ENCODE measurements around the gene E2F4. TPM values are rescaled to one million over a fixed set of nuclear protein-coding genes. Genes with fewer than 3 reads are reported as not detected.
A peak's percentile ranks its signal among the peaks of the same experiment; 100 is the strongest.

The E2F4 gene, protein sequence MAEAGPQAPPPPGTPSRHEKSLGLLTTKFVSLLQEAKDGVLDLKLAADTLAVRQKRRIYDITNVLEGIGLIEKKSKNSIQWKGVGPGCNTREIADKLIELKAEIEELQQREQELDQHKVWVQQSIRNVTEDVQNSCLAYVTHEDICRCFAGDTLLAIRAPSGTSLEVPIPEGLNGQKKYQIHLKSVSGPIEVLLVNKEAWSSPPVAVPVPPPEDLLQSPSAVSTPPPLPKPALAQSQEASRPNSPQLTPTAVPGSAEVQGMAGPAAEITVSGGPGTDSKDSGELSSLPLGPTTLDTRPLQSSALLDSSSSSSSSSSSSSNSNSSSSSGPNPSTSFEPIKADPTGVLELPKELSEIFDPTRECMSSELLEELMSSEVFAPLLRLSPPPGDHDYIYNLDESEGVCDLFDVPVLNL
- 67.9 and 75.9 TPM in 2 replicates for total RNA-seq (2014; rRNA removed; shearing (Covaris generic))

DNA sequence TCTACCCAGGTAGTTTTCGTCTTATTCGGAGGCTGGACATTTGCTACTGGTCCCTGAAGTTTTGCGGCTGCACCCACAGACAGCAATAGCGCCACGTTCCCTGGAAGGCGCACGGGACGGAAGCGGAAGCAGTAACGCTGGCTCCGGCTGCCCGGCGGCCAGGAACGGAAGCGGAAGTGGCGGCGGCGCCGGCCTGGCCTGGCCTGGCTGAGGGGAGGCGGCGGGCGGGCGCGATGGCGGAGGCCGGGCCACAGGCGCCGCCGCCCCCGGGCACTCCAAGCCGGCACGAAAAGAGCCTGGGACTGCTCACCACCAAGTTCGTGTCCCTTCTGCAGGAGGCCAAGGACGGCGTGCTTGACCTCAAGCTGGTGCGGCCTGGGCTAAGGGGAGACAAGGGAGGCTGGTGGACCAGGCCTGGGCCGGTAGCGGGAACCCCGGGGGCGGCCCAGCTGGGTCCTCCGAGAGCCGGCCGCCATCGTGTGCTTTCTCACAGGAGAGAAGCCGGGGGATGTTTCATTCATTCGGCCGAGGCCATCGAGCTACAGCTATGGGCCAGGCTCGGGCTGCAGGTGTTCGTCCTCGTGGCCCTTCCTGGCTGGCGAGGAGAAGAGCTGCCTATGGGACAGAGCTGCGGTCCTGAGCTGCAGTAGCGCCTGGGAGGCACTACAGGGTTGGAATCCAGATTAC, at the start of gene E2F4:
TSS of gene E2F4 (plus strand) at position 161 of the 687 bp plus-strand sequence. CDS start at position 234, 73 bp downstream.
- DNase-seq (ENCODE audit: low read depth), result peak; percentile 91

DNA sequence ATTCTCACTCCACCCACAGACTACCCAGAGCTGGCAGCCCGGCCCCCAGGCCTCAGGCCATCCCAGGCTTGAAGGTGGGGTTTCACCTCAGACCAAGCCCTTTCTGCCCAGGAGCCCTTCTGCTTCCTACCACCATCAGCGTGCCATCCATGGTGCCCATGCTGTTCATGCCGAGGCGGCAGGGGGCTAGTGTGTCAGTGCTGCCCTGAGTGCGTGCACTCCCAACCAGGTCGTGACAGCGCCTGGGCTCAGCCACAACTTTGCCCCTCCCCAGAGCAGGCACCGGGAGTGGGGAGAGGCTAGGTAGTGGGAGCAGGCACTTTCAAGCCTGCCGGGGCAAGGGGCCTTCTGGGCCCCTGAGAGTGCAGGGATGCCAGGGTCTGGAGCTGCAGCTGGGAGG, 49.6 kb upstream of the E2F4 start:
- DNase-seq (ENCODE audit: low read depth), result no peak

DNA sequence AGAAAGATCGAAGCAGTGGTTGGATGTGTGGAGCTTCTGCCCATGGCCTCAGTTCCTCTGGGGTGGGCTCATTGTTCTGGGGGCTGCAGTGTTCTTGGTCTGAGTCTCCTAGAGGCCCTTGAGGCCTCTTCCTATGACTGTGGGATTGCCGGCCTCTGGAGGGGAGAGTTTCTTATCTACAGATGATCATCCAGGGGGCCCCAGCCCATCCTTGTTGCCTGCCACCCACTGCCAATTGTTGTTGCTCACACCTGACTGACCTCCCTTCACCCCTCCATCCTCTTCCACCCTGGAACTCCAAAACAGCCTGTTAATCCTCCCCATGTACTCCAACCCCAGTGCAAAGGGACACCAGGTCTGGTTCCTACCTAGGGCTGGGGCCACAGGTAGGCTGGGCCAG, 47.0 kb upstream of the E2F4 start:
- DNase-seq (ENCODE audit: low read depth), result no peak

DNA sequence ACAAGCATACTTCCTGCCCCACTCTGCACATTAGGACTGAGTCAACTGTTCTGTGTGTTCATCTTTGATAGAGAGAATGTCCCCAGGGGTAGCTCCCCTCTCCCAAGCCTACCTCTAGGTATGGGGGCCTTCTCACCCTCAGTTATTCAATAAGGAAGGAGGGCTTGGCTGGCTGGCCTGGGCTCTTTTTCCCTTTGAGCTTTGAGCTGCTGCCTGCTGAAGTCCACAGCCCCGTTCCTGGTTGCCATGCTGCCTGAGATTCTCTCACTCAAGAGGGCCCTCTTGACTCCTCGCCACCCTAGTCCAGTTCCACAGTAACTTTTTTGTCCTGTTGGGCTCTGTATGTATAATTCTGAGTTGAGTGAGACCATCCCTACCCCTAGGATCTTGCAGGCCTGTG, 46.2 kb upstream of the E2F4 start:
- DNase-seq (ENCODE audit: low read depth), result no peak

DNA sequence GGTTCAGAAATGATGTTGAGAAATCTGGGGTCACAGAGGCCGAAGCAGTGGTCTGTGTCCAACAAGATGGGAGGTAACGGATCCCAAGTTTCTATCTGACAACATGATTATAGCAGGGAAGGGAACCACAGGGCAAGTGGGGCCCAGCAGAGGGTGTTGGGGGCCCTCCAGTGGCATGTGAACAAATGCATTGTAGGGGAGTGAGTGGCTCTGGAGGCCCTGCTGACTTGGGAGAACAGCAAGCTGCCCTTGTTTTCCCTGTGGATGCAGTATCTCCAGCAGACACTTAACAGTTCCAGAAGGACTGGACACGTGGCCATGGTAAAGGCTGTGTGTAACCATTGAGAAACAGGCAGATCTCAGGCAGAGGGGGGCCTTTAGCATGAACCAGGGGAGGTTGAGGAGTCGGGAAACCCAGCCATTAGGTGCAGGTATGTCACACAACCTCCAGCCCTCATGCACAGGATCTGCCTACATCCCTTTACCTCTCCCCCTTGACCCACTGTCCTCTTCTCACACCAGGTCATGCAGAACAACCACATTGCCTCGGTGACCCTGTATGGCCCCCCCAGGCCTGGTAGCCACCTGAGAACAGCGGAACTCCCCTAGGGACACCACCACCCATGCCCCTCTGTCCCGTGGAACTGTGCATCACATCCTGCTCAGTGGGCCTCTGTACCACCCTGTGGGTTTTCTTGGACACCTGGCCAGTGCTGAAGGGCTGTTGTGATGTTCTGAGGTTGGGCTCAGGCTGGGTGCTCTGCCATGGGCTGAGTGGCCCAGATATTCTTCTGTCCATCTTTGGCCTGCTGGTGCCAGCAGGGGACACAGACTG, 45.2 kb upstream of the E2F4 start:
- no peak for DNase-seq (ENCODE audit: low read depth)

DNA sequence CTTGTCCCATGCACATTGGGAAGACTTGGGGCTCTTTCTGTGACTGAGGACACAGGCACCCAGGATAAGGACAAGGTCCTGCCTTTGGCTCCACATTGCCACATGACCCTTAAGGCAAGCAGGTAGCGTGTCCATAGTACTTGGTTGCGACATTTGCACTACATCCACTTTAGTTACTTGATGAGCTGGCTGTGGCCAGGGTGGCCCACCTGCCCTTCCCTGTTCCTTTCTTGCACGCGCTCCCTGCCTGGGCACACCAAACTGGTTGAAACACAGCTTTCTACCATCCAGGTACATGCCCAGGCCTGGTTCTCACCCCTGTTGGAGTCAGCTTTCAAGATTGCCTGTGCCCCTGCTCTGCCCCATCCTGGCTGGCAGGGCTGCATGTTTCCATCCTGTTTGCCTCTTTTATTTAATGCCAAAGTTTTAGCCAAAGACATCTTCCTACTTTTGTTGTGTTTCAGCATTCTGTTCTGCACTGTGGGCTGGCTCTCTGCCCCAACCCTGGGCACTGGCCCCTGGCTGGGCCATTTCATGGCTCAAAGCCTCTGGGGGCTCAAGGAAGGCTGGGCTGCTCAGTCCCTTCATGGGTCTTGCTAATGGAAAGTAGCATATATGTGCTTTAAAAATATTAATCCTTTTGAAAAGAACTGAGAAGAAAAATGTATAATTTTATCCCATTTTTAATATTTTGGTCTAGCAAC, 44.4 kb upstream of the E2F4 start:
- no peak for DNase-seq (ENCODE audit: low read depth)

DNA sequence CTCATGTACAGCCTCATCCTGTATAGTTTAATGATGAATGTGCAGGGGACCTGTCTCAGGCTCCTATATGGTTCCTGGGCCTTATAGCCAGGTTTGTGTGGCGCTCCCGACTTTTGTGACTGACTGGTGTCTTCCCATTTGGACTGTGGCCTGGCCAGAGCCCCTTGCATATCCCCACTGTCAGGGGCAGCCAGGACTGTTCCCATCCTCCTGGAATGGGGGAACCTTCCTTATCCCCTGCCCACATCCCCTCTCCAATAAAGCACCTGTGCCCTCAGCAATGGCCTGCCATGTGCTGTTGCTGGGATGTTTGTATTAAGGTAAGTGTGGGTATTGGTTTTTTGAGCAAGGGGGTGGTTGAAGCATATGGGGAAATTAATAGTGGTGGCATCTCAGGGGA, 43.7 kb upstream of the E2F4 start:
- DNase-seq (ENCODE audit: low read depth), result no peak

DNA sequence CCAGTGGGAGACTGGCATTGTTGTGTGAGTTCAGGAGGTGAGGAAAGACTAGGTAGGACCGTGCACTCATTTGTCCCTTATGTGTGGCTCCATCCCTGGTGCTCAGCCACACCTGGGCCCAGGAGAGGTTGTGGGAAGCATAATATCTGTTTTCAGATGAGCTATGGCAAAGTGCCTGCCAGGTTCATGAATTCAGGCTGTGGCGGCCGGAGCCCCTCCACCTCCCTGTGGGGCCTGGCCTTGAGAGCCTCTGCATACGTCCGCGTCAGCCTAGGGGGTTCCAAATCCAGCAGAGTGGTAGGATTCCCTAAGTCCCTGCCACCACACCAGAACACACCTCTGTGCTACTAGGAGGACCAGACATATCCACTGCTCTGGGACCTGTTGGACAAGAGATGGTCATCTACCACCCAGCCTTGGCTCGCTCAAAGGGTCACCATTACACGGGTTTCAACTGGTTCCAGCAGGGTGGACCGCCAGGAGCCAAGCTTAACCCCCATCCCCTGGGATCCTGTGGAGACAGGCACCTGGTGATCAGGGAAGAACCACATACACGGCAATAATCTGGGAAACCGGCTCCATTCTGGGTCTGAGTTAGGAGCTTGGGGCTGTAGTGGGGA, 43.2 kb upstream of the E2F4 start:
- DNase-seq (ENCODE audit: low read depth), result no peak

DNA sequence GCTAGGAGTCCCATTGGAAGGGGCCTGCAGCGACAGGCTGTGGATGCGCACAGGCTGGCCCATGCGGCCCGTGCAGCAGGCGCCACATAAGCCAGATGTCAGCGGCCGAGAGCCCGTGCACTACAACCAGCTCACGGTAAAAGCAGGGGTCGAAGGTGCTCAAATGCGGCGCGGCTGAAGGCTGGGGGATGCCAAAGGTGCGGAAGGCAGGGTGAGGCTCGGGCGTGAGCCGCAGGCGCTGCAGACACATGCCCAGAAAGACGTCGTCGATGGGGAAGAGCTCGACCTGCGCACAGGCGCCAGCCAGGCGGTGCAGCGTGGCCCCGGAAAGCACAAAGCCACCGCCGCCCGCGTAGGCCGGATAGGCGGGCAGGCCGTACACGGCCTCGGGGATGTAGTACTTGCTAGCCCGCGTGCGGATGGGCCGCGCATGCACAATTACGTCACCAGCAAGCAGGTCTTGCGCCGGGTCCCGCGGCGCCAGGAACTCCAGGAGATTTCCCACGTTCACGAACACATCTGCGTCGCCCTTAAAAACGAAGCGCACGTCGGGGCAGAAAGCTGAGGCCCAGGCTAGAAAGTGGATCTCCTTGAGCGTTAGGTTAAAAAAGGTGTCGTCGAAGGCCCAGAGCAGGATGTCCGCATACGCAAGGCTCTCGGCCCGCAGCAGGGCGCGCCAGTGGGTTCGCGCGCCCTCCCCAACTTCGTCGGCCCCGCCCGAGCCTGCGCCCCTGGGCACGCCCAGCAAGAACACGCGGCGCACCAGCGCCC, 42.5 kb upstream of the E2F4 start:
- no peak for DNase-seq (ENCODE audit: low read depth)

DNA sequence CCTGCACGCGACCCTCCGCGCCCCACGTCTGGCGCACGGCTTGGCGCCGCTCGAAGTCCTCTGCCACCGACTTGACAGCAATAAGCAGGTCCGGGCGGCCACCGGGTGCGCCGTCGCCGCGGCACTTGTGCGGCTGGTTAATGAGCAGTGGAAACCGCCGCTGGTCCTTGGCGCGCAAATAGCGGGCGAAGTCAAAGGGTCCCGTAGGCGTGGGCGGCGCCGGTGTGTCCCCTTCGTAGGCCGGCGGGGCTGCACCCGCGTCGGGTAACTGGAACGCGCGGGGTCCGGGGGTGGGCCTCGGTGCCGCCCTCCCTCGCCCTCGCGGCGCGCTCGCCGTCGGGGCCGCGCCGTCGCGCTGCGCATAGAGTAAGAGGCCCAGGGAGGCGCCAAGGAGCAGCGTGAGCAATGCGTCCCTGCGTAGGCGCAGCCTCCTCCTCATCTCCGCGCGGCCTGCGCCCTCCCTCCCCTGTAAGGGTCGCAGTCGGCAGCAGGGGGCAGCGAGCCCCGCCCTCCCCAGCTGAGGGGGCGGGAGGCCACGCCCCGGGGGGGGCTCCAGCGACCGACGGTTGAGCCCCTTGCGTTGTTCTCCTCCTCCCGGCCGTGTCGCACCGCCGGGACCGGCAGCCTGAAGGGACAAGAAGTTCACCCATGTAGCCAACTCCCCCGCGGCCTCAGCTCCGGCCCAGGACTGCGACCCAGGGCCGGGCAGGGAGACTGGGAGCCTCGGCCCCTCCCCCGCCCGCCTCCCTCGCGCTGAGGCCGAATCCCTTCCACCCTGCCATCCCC, 41.7 kb upstream of the E2F4 start:
- peak; percentile 62 for DNase-seq (ENCODE audit: low read depth)

DNA sequence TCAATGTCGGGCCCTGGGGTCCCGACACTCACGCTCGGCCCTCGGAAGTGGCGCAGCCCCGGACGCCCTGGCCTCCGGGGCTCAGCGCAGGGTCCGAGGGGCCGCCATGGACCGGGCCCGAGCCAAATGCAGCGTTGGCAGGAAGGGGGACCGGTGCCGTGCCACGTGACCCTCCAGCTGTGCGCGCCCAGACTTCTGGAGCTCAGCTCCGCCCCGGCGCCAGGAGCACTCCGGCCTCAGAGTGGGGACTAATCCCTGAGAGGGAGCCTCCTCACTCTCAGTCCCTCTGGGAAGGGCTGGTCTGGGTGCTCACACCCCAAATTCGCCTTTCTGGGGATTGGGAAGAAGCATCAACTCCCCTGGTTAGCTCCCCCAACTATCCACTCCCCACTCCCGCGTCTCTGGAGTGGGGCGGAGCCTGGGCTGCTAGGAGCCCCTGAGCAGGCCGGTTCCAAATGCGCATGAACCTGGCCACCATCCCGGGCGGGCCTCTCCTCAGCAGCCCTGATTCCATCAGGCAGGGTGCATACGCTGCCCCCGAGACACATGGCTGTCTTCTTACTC, 41.0 kb upstream of the E2F4 start, which contains the start of gene B3GNT9:
TSS of gene B3GNT9 (minus strand) at position 166 of the 564 bp plus-strand sequence. CDS start 513 bp downstream, outside the sequence.
- DNase-seq (ENCODE audit: low read depth), result peak; percentile 74

DNA sequence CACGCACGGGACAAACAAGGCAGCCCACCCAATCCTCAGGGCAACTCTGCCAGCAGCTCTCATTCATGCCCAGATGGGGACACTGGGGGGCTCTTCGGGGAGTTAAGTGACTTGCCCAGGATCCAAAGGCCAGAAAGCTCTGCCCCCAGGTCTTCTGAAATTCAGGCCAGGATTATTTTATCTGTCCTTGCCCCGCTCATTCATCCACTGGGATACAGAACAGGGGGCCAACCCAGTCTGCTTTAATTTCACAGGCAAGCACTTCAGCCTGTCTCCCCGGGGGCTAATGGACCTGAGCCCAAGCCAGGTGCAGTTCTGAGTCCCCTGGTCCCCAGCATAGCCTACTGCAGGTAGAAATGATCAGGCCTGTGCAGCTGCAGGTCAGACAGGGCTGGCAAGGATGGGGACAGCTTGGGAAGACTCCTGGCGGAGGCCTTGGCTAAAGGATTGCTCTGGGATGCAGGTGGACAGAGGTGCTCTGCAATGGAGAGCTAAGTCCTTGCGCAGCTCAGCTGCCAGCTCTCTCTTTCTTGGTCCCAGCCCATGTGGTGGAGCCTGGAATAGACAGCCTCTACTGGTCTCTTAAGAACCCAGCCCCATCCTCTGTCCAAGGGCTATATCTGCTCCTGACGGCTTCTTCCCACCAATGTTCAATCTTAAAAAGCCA, 40.4 kb upstream of the E2F4 start:
- DNase-seq (ENCODE audit: low read depth), result no peak

DNA sequence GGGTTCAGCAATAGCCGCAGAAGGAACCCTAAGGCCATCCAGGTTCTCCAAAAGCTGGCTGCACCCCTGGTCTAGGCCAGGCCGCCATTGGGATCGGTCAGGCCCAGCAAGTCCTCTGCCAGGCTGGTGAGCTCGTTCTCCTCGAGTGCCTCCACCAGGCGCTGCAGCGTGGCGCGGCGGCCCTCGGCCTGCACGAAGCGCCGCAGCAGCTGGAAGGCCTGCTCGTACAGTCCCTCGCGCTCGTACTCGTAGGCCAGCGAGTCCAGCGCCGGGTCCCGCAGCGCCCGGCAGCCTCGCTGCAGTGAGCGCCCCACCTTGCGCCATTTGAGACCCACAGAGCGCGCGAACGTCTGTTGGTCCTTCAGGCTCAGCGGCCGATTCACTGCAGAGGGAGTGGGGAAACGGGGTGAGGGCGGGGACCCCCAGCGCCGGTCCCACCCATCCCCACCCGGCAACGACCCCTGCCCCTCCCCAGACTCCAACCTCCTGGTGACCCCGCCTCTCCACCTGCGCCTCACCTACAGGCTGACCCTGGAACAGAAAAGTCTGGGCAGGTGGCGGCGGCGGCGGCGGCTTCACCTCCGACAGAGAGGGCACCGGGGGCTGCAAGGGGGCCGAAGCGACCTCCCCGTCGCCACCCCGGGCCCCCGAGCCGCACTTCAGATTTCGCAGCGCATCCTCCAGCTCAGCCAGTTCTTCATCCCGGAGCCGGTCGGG, 37.2 kb upstream of the E2F4 start:
- DNase-seq (ENCODE audit: low read depth), result no peak

DNA sequence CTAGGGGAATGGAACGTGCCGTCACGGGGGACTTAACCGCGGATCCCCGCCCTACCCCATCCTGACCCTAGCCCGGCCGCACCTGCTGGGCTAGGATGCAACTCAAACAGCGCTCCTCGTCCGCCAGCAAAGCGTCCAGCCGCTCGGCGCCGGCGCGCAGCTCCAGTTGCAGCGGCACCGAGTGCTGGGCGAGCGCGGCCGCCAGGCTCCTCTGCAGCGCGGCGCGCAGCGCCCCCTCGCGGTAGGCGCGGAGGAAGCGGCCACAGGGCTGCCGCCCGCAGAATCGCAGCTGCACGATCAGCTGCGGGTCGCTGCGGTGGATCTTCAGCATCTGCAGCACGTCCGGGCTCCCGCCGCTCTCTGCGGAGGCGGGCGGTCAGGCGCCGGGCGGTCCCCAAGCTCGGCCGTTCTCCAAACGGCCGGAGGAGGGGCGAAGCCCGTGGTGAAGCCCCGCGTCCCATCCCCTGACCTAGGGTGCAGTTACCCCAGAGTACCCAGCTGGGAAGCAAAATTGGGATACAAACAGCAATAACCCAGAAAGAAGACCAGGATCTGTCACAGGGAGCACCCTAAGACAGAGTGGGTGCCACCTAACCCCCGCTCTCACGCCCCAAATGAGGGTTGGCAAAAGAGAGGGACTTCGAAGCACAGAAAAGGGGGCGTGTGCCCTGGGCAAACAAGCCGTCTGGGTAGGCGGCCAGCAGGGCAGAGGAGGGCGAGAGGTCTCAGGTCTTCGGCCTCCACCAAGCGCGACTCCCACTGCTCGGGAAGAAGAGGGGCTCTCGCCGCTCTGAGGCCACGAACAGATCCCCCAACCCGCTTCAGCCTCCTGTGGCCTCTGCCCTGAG, 36.4 kb upstream of the E2F4 start:
- DNase-seq (ENCODE audit: low read depth), result peak; percentile 56

DNA sequence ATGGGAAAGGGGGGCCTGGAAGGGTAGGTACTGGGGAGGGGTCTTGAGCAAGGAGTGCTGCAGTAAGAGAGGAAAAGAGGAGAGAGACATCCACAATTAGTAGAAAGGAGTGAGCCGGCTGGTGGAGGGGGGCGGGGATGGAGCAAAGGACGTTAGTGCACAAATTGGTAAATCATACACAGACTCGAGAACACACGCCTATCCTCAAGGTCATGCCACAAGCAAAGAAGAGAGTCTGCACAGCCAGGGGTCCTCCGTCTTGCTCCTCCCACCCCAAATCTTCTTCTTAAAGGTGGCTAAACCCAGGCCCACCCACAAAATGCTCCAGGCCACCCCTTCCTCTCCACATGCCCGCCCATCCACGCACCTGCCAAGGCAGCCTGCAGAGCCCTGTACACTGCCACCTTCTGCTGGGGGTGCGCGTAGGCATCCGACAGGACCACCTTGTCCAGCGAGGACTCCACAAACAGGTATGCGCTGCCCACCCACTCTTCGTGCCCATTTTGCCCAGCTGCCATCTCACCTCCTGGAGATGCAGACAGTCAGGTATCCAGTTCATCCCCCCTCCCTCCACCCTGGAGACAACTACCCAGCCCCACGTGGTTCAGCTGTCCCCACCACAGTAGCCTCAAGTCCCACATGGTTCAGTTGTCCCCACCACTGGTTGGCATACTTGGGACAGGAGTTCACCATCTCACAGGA, 35.7 kb upstream of the E2F4 start:
- no peak for DNase-seq (ENCODE audit: low read depth)

DNA sequence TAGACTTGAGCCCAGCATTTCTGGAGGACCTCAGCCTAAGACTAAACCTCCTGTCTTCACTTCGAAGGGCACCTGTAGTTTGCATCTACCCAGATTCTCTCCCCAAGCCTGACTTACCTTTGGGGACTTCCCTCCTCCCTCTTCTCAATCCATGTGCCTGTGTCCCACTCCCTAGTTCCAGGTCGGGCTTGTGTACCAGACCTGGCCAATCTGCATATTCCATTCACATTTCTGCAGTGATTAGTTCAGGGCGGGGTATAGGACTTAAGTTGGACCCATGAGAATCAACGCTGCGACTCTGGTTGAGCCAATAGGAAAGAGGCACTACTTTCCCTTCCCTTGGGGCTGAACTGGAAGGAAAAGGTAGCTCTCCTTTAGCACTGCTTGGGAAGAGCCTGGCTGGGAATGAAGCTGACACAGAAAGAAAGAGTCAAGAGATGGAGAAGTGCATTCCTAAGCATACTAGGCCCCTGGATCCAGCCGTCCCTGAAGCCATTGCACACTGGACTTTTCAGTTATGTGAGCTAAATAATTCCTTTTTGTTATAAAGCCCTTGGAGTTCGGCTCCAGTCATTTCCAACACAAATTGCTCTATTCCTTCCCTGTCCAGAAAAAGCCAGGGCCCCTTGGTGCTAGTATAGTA, 34.7 kb upstream of the E2F4 start:
- DNase-seq (ENCODE audit: low read depth), result no peak
